Body of pancreas (tissue), 4 donors: ENCODE data around the gene SPATA13.

ENCODE experiments used
- CTCF ChIP-seq, 7 experiments: fragments of 450-650 bp in 4 of 7; fragments of 200-600 bp in 3 of 7; sonication (generic) in 3 of 7; IDR thresholded peaks; one replicate each; pipeline ENCODE4 v1.5.1; 2016 to 2019; ENCODE audit warnings: antibody characterized with exemption in 7 of 7
- POLR2A ChIP-seq, 3 donors: fragments of 450-650 bp; IDR thresholded peaks; one replicate each; pipeline ENCODE4 v1.6.1; 2016; ENCODE audit warnings: antibody characterized with exemption in 3 of 3, mild to moderate bottlenecking in 2 of 3

DNA sequence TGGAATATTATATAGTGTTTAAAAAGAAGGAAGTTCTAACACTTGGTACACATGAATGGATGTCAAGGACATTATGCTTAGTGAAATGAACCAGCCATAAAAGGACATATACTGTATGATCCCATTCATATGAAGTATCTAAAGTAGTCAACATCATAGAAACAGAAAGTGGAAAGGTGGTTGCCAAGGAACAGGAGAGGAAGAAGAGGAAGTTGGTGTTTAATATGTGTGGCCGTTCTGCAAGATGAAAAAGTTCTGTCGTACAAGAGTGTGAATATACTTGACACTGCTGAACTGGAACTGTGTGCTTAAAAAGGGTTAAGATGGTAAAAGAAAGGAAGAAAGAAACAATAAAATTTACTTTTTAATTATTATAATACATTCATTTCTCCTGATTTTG, 115.8 kb downstream of the SPATA13 start:
- TF ChIP-seq POLR2A (IDR thresholded peaks at IDR 0.05) (no peak), CTCF (IDR thresholded peaks at IDR 0.05) (no peak)
